ENCODE results near the gene ZNF346.
A peak's percentile ranks its signal among the peaks of the same experiment; 100 is the strongest.

Gene ZNF346

GRCh38 chr5:177008716-177009115 lies 13.8 kb upstream of the ZNF346 start:
- Histone ChIP-seq H3K27me3 (ENCODE audit: control insufficient read depth, insufficient read depth, low read length) (no peaks in the 10 kb centered on the region), H3K4me1 (ENCODE audit: control insufficient read depth, insufficient read depth, low read length) (peaks cover 11% of the 10 kb centered on the region; the same call in 1 of the 2 replicates), H3K27ac (ENCODE audit: low read depth, low read length) (no peak overlapping the region), H3K9ac (ENCODE audit: low read length) (no peak overlapping the region), H3K9me3 (ENCODE audit: control insufficient read depth, insufficient read depth, low read depth, low read length) (no peaks in the 10 kb centered on the region), H3K4me3 (ENCODE audit: low read depth, low read length) (no peak overlapping the region), H3K36me3 (ENCODE audit: control insufficient read depth, insufficient read depth, low read length) (no peaks in the 10 kb centered on the region)

- Histone ChIP-seq H3K27me3 (ENCODE audit: control insufficient read depth, insufficient read depth, low read length) (no peaks in the 10 kb centered on the region), H3K9ac (ENCODE audit: low read length) (no peak overlapping the region)
Observed at GRCh38 chr5:177010153-177010552, 12.3 kb upstream of the ZNF346 start.

DNA sequence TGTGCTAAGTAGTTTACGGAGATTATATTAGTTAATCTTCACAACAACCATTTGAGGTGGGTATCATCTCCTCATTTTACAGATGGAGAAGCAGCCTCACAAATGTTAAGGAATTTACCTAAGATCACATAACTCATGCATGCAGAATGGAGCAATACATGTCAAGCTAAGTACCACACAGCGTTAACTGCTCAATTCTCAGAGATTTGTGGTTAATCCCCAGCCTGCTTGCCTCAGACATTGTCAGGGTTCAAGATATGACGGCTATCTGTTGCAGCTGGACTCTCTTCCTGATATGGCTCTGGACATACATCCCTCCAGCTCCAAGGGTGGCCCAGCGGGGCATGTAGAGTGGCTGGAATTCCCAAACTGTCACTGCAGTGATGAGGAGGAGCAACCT lies 7.3 kb upstream of the ZNF346 start:
- no peak overlapping the region for H3K27ac ChIP-seq (ENCODE audit: low read depth, low read length)
- no peak overlapping the region for H3K4me3 ChIP-seq (ENCODE audit: low read depth, low read length)
- no peaks in the 10 kb centered on the region for H3K36me3 ChIP-seq (ENCODE audit: control insufficient read depth, insufficient read depth, low read length)
- no peaks in the 10 kb centered on the region for H3K9me3 ChIP-seq (ENCODE audit: control insufficient read depth, insufficient read depth, low read depth, low read length)
- no peaks in the 10 kb centered on the region for H3K27me3 ChIP-seq (ENCODE audit: control insufficient read depth, insufficient read depth, low read length)
- no peak overlapping the region for H3K9ac ChIP-seq (ENCODE audit: low read length)
- H3K4me1 ChIP-seq (ENCODE audit: control insufficient read depth, insufficient read depth, low read length), result no peaks in the 10 kb centered on the region

More at GRCh38 chr5:177010153-177010552, 12.3 kb upstream of the ZNF346 start:
- H3K9me3 ChIP-seq (ENCODE audit: control insufficient read depth, insufficient read depth, low read depth, low read length), result no peaks in the 10 kb centered on the region
- H3K36me3 ChIP-seq (ENCODE audit: control insufficient read depth, insufficient read depth, low read length), result no peaks in the 10 kb centered on the region
- no peaks in the 10 kb centered on the region for H3K4me1 ChIP-seq (ENCODE audit: control insufficient read depth, insufficient read depth, low read length)
- no peak overlapping the region for H3K4me3 ChIP-seq (ENCODE audit: low read depth, low read length)
- no peak overlapping the region for H3K27ac ChIP-seq (ENCODE audit: low read depth, low read length)

- Histone ChIP-seq H3K4me1 (ENCODE audit: control insufficient read depth, insufficient read depth, low read length) (peaks cover 9% of the 10 kb centered on the region), H3K9ac (ENCODE audit: low read length) (no peak overlapping the region), H3K27ac (ENCODE audit: low read depth, low read length) (no peak overlapping the region), H3K27me3 (ENCODE audit: control insufficient read depth, insufficient read depth, low read length) (no peaks in the 10 kb centered on the region), H3K36me3 (ENCODE audit: control insufficient read depth, insufficient read depth, low read length) (no peaks in the 10 kb centered on the region), H3K4me3 (ENCODE audit: low read depth, low read length) (no peak overlapping the region), H3K9me3 (ENCODE audit: control insufficient read depth, insufficient read depth, low read depth, low read length) (no peaks in the 10 kb centered on the region)
Observed at GRCh38 chr5:177018341-177018740, 4.2 kb upstream of the ZNF346 start.

- Histone ChIP-seq H3K27me3 (ENCODE audit: control insufficient read depth, insufficient read depth, low read length) (no peaks in the 10 kb centered on the region), H3K27ac (ENCODE audit: low read depth, low read length) (no peak overlapping the region), H3K9ac (ENCODE audit: low read length) (no peak overlapping the region), H3K9me3 (ENCODE audit: control insufficient read depth, insufficient read depth, low read depth, low read length) (no peaks in the 10 kb centered on the region), H3K4me1 (ENCODE audit: control insufficient read depth, insufficient read depth, low read length) (peaks cover 12% of the 10 kb centered on the region), H3K4me3 (ENCODE audit: low read depth, low read length) (no peak overlapping the region), H3K36me3 (ENCODE audit: control insufficient read depth, insufficient read depth, low read length) (peaks cover 7% of the 10 kb centered on the region)
Observed at GRCh38 chr5:177020033-177020432, 2.5 kb upstream of the ZNF346 start.

GRCh38 chr5:177023303-177023664 lies 788 bp downstream of the ZNF346 start:
- Histone ChIP-seq H3K4me3 (ENCODE audit: low read depth, low read length) (peak overlapping the region; percentile 86), H3K9ac (ENCODE audit: low read length) (peak overlapping the region; percentile 85), H3K27me3 (ENCODE audit: control insufficient read depth, insufficient read depth, low read length) (no peaks in the 10 kb centered on the region), H3K4me1 (ENCODE audit: control insufficient read depth, insufficient read depth, low read length) (peaks cover 12% of the 10 kb centered on the region), H3K9me3 (ENCODE audit: control insufficient read depth, insufficient read depth, low read depth, low read length) (no peaks in the 10 kb centered on the region), H3K36me3 (ENCODE audit: control insufficient read depth, insufficient read depth, low read length) (peaks cover 14% of the 10 kb centered on the region), H3K27ac (ENCODE audit: low read depth, low read length) (peak overlapping the region; percentile 54; the same call in 1 of the 2 replicates)

GRCh38 chr5:177024559-177024958 lies 2.1 kb downstream of the ZNF346 start:
- Histone ChIP-seq H3K27me3 (ENCODE audit: control insufficient read depth, insufficient read depth, low read length) (no peaks in the 10 kb centered on the region), H3K27ac (ENCODE audit: low read depth, low read length) (no peak overlapping the region), H3K9ac (ENCODE audit: low read length) (no peak overlapping the region), H3K9me3 (ENCODE audit: control insufficient read depth, insufficient read depth, low read depth, low read length) (no peaks in the 10 kb centered on the region), H3K36me3 (ENCODE audit: control insufficient read depth, insufficient read depth, low read length) (peaks cover 20% of the 10 kb centered on the region), H3K4me1 (ENCODE audit: control insufficient read depth, insufficient read depth, low read length) (peaks cover 12% of the 10 kb centered on the region), H3K4me3 (ENCODE audit: low read depth, low read length) (no peak overlapping the region)

GRCh38 chr5:177025101-177025601 lies 2.7 kb downstream of the ZNF346 start:
- H3K9ac ChIP-seq (ENCODE audit: low read length), result no peak overlapping the region
- no peak overlapping the region for H3K27ac ChIP-seq (ENCODE audit: low read depth, low read length)
- H3K9me3 ChIP-seq (ENCODE audit: control insufficient read depth, insufficient read depth, low read depth, low read length), result no peaks in the 10 kb centered on the region
- no peaks in the 10 kb centered on the region for H3K27me3 ChIP-seq (ENCODE audit: control insufficient read depth, insufficient read depth, low read length)
- peaks cover 23% of the 10 kb centered on the region for H3K36me3 ChIP-seq (ENCODE audit: control insufficient read depth, insufficient read depth, low read length)
- H3K4me3 ChIP-seq (ENCODE audit: low read depth, low read length), result no peak overlapping the region
- H3K4me1 ChIP-seq (ENCODE audit: control insufficient read depth, insufficient read depth, low read length), result peaks cover 12% of the 10 kb centered on the region

DNA sequence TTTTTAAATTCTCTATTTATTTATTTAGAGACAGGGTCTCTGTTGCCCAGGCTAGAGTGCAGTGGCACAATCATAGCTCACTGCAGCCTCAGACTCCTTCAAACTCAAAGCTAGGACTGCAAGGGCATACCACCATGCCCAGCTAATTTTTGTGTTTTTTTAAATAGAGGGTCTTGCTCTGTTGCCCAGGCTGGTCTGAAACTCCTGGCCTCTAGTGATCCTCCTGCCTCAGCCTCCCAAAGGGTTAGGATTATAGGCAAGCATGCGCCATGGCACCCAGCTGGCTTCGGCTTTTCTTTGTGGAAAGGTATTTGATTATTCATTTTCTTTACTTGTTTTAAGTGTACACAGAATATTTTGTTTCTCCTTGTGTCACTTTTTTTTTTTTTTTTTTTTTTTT lies 5.2 kb downstream of the ZNF346 start:
- Histone ChIP-seq H3K9ac (ENCODE audit: low read length) (no peak overlapping the region), H3K27me3 (ENCODE audit: control insufficient read depth, insufficient read depth, low read length) (no peaks in the 10 kb centered on the region), H3K4me1 (ENCODE audit: control insufficient read depth, insufficient read depth, low read length) (peaks cover 6% of the 10 kb centered on the region), H3K27ac (ENCODE audit: low read depth, low read length) (no peak overlapping the region), H3K4me3 (ENCODE audit: low read depth, low read length) (no peak overlapping the region), H3K9me3 (ENCODE audit: control insufficient read depth, insufficient read depth, low read depth, low read length) (no peaks in the 10 kb centered on the region), H3K36me3 (ENCODE audit: control insufficient read depth, insufficient read depth, low read length) (peaks cover 25% of the 10 kb centered on the region)

DNA sequence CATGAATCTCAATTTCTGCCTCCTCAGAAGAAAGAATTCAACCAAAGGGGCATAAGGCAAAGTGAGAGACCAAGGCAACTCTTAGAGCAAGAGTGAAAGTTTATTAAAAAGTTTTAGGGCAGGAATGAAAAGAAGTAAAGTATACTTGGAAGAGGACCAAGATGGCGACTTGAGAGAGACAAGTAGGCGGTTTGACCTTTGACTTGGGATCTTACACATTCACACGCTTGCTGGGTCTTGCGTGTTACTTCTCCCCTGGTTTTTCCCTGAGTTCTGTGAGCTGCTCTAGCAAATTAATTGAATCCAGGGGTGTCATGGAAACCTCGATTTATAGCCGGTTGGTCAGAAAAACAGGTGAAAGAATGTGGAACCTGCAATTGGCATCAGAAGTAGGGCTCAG lies 7.0 kb downstream of the ZNF346 start:
- Histone ChIP-seq H3K9ac (ENCODE audit: low read length) (no peak overlapping the region), H3K27me3 (ENCODE audit: control insufficient read depth, insufficient read depth, low read length) (no peaks in the 10 kb centered on the region), H3K27ac (ENCODE audit: low read depth, low read length) (no peak overlapping the region), H3K36me3 (ENCODE audit: control insufficient read depth, insufficient read depth, low read length) (peaks cover 26% of the 10 kb centered on the region), H3K4me3 (ENCODE audit: low read depth, low read length) (no peak overlapping the region), H3K9me3 (ENCODE audit: control insufficient read depth, insufficient read depth, low read depth, low read length) (no peaks in the 10 kb centered on the region), H3K4me1 (ENCODE audit: control insufficient read depth, insufficient read depth, low read length) (no peaks in the 10 kb centered on the region)

- no peaks in the 10 kb centered on the region for H3K27me3 ChIP-seq (ENCODE audit: control insufficient read depth, insufficient read depth, low read length)
- H3K36me3 ChIP-seq (ENCODE audit: control insufficient read depth, insufficient read depth, low read length), result peaks cover 9% of the 10 kb centered on the region
- no peak overlapping the region for H3K9ac ChIP-seq (ENCODE audit: low read length)
- no peaks in the 10 kb centered on the region for H3K9me3 ChIP-seq (ENCODE audit: control insufficient read depth, insufficient read depth, low read depth, low read length)
- peaks cover 10% of the 10 kb centered on the region for H3K4me1 ChIP-seq (ENCODE audit: control insufficient read depth, insufficient read depth, low read length)
- no peak overlapping the region for H3K4me3 ChIP-seq (ENCODE audit: low read depth, low read length)
- H3K27ac ChIP-seq (ENCODE audit: low read depth, low read length), result 0 out of 2 replicates have a peak overlapping the region, but pooled peaks have one; percentile 38
Observed at GRCh38 chr5:177035976-177036375, 13.5 kb downstream of the ZNF346 start.

DNA sequence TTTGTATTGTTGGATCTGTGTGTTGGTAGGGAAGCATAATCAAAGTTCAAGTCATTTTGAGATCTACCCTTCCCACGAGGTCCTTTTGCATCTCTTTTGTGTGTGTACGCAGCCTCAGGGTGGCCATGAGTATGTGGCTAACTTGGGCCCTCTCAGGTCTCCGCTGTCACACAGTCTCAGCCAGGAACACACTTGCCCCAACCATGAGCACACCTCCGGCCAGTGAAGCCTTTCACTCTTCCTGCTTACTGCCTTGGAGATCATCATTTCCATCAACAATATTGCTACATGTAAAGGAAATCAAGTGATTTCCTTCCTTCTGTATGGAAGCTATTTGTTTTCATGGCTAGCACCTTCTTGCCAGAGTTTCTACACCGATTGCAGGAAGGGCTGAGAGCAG lies 13.9 kb downstream of the ZNF346 start:
- H3K27ac ChIP-seq (ENCODE audit: low read depth, low read length), result 0 out of 2 replicates have a peak overlapping the region, but pooled peaks have one; percentile 8
- no peaks in the 10 kb centered on the region for H3K9me3 ChIP-seq (ENCODE audit: control insufficient read depth, insufficient read depth, low read depth, low read length)
- H3K36me3 ChIP-seq (ENCODE audit: control insufficient read depth, insufficient read depth, low read length), result peaks cover 14% of the 10 kb centered on the region
- H3K4me1 ChIP-seq (ENCODE audit: control insufficient read depth, insufficient read depth, low read length), result peaks cover 10% of the 10 kb centered on the region
- no peak overlapping the region for H3K9ac ChIP-seq (ENCODE audit: low read length)
- no peaks in the 10 kb centered on the region for H3K27me3 ChIP-seq (ENCODE audit: control insufficient read depth, insufficient read depth, low read length)
- H3K4me3 ChIP-seq (ENCODE audit: low read depth, low read length), result no peak overlapping the region
